Measurements from ENCODE around the gene OR5H2. TPM values are rescaled to one million over a fixed set of nuclear protein-coding genes. Genes with fewer than 3 reads are reported as not detected.
"Not testable (repeated sequence)": the region's sequence is repeated elsewhere in the genome, so short reads cannot be mapped to it uniquely, and the experiment has no call there.

OR5H2 gene
- total and polyA plus RNA-seq, 7 donors = not detected

GRCh38 chr3:98246142-98246541 is 36.2 kb upstream of the OR5H2 start:
- H3K9me3 ChIP-seq = no peaks in the 10 kb centered on the region
- H3K36me3 ChIP-seq = no peaks in the 10 kb centered on the region
- intact Hi-C loops (cut with DNase I) = no loop called here
- no peak overlapping the region for H3K4me3 ChIP-seq
- H3K27me3 ChIP-seq = no peaks in the 10 kb centered on the region
- no peak for DNase-seq
- no peak for TF ChIP-seq CTCF (IDR thresholded peaks at IDR 0.05)
- WGBS, 2 donors = 92 to 93% methylated on average over 10 of the region's 10 CpGs
- H3K4me1 ChIP-seq = no peaks in the 10 kb centered on the region
- no peak overlapping the region for H3K27ac ChIP-seq

- 69 to 78% methylated on average over 5 of the region's 5 CpGs for WGBS, 2 donors
- H3K4me1 ChIP-seq; intact Hi-C loops (cut with DNase I); DNase-seq; H3K36me3 ChIP-seq; H3K4me3 ChIP-seq; H3K27ac ChIP-seq; H3K9me3 ChIP-seq; H3K27me3 ChIP-seq: not testable (repeated sequence)
Observed at GRCh38 chr3:98256026-98256425, 26.3 kb upstream of the OR5H2 start.

GRCh38 chr3:98259707-98260106 is 22.6 kb upstream of the OR5H2 start:
- DNase-seq = no peak
- Histone ChIP-seq H3K27me3 (no peaks in the 10 kb centered on the region), H3K27ac (no peak overlapping the region), H3K4me1 (no peaks in the 10 kb centered on the region), H3K4me3 (no peak overlapping the region), H3K9me3 (peaks cover 0 to 4% (median 0%) of the 10 kb centered on the region in 4 donors), H3K36me3 (no peaks in the 10 kb centered on the region)
- WGBS, 2 donors = 51 to 85% methylated on average over 2 of the region's 2 CpGs
- intact Hi-C loops (cut with DNase I) = no loop called here
- TF ChIP-seq EP300 (IDR thresholded peaks at IDR 0.05) = no peak
- TF ChIP-seq CTCF (IDR thresholded peaks at IDR 0.05) = no peak
- TF ChIP-seq POLR2AphosphoS5 (IDR thresholded peaks at IDR 0.05) = no peak
- TF ChIP-seq POLR2A (IDR thresholded peaks at IDR 0.05) = no peak

GRCh38 chr3:98262046-98262445 is 20.3 kb upstream of the OR5H2 start:
- no peaks in the 10 kb centered on the region for H3K27me3 ChIP-seq
- no peak overlapping the region for H3K4me3 ChIP-seq
- peaks cover 0 to 2% (median 0%) of the 10 kb centered on the region in 4 donors for H3K4me1 ChIP-seq
- peaks cover 0 to 4% (median 0%) of the 10 kb centered on the region in 4 donors for H3K9me3 ChIP-seq
- DNase-seq = no peak
- TF ChIP-seq POLR2A (IDR thresholded peaks at IDR 0.05) (no peak), POLR2AphosphoS5 (IDR thresholded peaks at IDR 0.05) (no peak), CTCF (IDR thresholded peaks at IDR 0.05) (no peak), EP300 (IDR thresholded peaks at IDR 0.05) (no peak)
- H3K27ac ChIP-seq = no peak overlapping the region
- no peaks in the 10 kb centered on the region for H3K36me3 ChIP-seq
- intact Hi-C loops (cut with DNase I) = no loop called here
- 79 to 84% methylated on average over 2 of the region's 2 CpGs for WGBS, 2 donors

GRCh38 chr3:98263944-98264343 is 18.4 kb upstream of the OR5H2 start, which contains the start of gene OR5H6:
Gene OR5H6 (plus strand): TSS chr3:98264244. CDS start chr3:98264333, 89 bp downstream.
- Histone ChIP-seq H3K4me3 (no peak within 1 kb of the TSS), H3K27me3 (no peaks in the 10 kb centered on the region), H3K36me3 (no peaks in the 10 kb centered on the region), H3K27ac (no peak within 1 kb of the TSS), H3K9me3 (peaks cover 0 to 4% (median 0%) of the 10 kb centered on the region in 4 donors), H3K4me1 (peaks cover 0 to 2% (median 0%) of the 10 kb centered on the region in 4 donors)
- DNase-seq = no peak
- no peak for TF ChIP-seq EP300 (IDR thresholded peaks at IDR 0.05)
- no peak for TF ChIP-seq CTCF (IDR thresholded peaks at IDR 0.05)
- no peak for TF ChIP-seq POLR2A (IDR thresholded peaks at IDR 0.05)
- TF ChIP-seq POLR2AphosphoS5 (IDR thresholded peaks at IDR 0.05) = no peak
- 74 to 84% methylated on average over 3 of the region's 3 CpGs for WGBS, 2 donors
- intact Hi-C loops (cut with DNase I) = no loop called here
